HepG2 (cell line): ENCODE data around the gene DLG4. TPM values are rescaled to one million over a fixed set of nuclear protein-coding genes. Genes with fewer than 3 reads are reported as not detected.

ENCODE experiments used
- ATF7 ChIP-seq, 2 experiments: fragments of 450-650 bp in 1 of 2; sonication (generic) in 1 of 2; formaldehyde crosslinking in 1 of 2; IDR thresholded peaks; 2 replicates each; pipeline versions ENCODE4 v1.4.0 to v1.6.1; 2016 to 2020; ENCODE audit warnings: antibody characterized with exemption in 1 of 2, mild to moderate bottlenecking in 1 of 2, missing genetic modification reagents in 1 of 2
- CREB1 ChIP-seq, 2 experiments: fragments of 450-650 bp in 1 of 2; IDR thresholded peaks; 2 replicates each; pipeline ENCODE4 v1.6.1; 2016 to 2017; ENCODE audit warnings: control low read depth in 1 of 2, mild to moderate bottlenecking in 1 of 2, missing compliant biosample characterization in 1 of 2, missing genetic modification characterization in 1 of 2
- ELF3 ChIP-seq: IDR thresholded peaks from 2 replicates; pipeline ENCODE4 v1.6.1; 2016; ENCODE audit warnings: missing genetic modification reagents, missing compliant biosample characterization
- GLI4 ChIP-seq: sonication (generic); formaldehyde crosslinking; IDR thresholded peaks from 2 replicates; pipeline ENCODE4 v1.5.1; 2020; ENCODE audit warnings: missing genetic modification reagents, mild to moderate bottlenecking, moderate library complexity, borderline replicate concordance
- KLF16 ChIP-seq, 2 experiments: sonication (generic) in 1 of 2; formaldehyde crosslinking in 1 of 2; IDR thresholded peaks; 2 replicates each; pipeline versions ENCODE4 v1.6.1 to v1.8.0; 2016 to 2023; ENCODE audit warnings: missing genetic modification reagents in 2 of 2, missing compliant biosample characterization in 1 of 2
- MEF2D ChIP-seq: sonication (generic); formaldehyde crosslinking; IDR thresholded peaks from 2 replicates; pipeline ENCODE4 v1.5.1; 2020; ENCODE audit warnings: mild to moderate bottlenecking, missing genetic modification reagents
- NFATC3 ChIP-seq: sonication (generic); formaldehyde crosslinking; IDR thresholded peaks from 2 replicates; pipeline ENCODE4 v1.5.1; 2020; ENCODE audit warnings: mild to moderate bottlenecking, missing genetic modification reagents
- NPAS2 ChIP-seq: sonication (generic); formaldehyde crosslinking; IDR thresholded peaks from 2 replicates; pipeline ENCODE4 v1.8.0; 2022; ENCODE audit warnings: mild to moderate bottlenecking, missing genetic modification reagents, borderline replicate concordance
- NR2C2 ChIP-seq: sonication (generic); formaldehyde crosslinking; IDR thresholded peaks from 2 replicates; pipeline ENCODE4 v1.4.0; 2020; ENCODE audit warnings: missing genetic modification reagents, mild to moderate bottlenecking, moderate library complexity, borderline replicate concordance
- PAWR ChIP-seq: sonication (generic); formaldehyde crosslinking; IDR thresholded peaks from 2 replicates; pipeline ENCODE4 v1.4.0; 2020; ENCODE audit warnings: missing genetic modification reagents, mild to moderate bottlenecking, borderline replicate concordance
- PCBP1 ChIP-seq: fragments of 200-400 bp; formaldehyde crosslinking; IDR thresholded peaks from 2 replicates; pipeline ENCODE4 v1.6.1; 2017; ENCODE audit warnings: mild to moderate bottlenecking, low read depth, low read length, borderline replicate concordance
- RNF2 ChIP-seq: fragments of 450-650 bp; conservative IDR thresholded peaks from 2 replicates; pipeline ENCODE4 v1.6.1; 2016; ENCODE audit warnings: low read depth
- SAFB2 ChIP-seq: sonication (generic); formaldehyde crosslinking; IDR thresholded peaks from 2 replicates; pipeline ENCODE4 v1.5.1; 2020; ENCODE audit warnings: missing genetic modification reagents, low read depth, mild to moderate bottlenecking, borderline replicate concordance
- SETDB1 ChIP-seq: sonication (generic); formaldehyde crosslinking; IDR thresholded peaks from 2 replicates; pipeline ENCODE4 v1.5.1; 2020; ENCODE audit warnings: missing genetic modification reagents, mild to moderate bottlenecking, borderline replicate concordance
- SRSF4 ChIP-seq: fragments of 200-400 bp; formaldehyde crosslinking; IDR thresholded peaks from one replicate; pipeline ENCODE4 v1.6.1; 2018; ENCODE audit warnings: mild to moderate bottlenecking, low read depth, low read length, moderate library complexity; ENCODE audit not compliant: poor library complexity, severe bottlenecking
- WIZ ChIP-seq: sonication (generic); formaldehyde crosslinking; IDR thresholded peaks from 2 replicates; pipeline ENCODE4 v1.5.1; 2020; ENCODE audit warnings: mild to moderate bottlenecking, missing genetic modification reagents
- ZFX ChIP-seq: sonication (generic); formaldehyde crosslinking; IDR thresholded peaks from 2 replicates; pipeline ENCODE4 v1.4.0; 2020; ENCODE audit warnings: mild to moderate bottlenecking, low read depth, missing genetic modification reagents, moderate library complexity
- ZNF121 ChIP-seq: sonication (generic); formaldehyde crosslinking; IDR thresholded peaks from 2 replicates; pipeline ENCODE4 v1.5.0; 2020; ENCODE audit warnings: mild to moderate bottlenecking, missing genetic modification reagents
- ZNF337 ChIP-seq: sonication (generic); formaldehyde crosslinking; IDR thresholded peaks from 2 replicates; pipeline ENCODE4 v1.5.1; 2020; ENCODE audit warnings: missing genetic modification reagents, low read depth, mild to moderate bottlenecking, borderline replicate concordance
- ZNF343 ChIP-seq: sonication (generic); formaldehyde crosslinking; IDR thresholded peaks from 2 replicates; pipeline ENCODE4 v1.4.0; 2020; ENCODE audit warnings: mild to moderate bottlenecking, missing genetic modification reagents
- ZNF501 ChIP-seq: sonication (generic); formaldehyde crosslinking; IDR thresholded peaks from 2 replicates; pipeline ENCODE4 v1.5.1; 2020; ENCODE audit warnings: mild to moderate bottlenecking, moderate library complexity, missing genetic modification reagents
- ZNF569 ChIP-seq: sonication (generic); formaldehyde crosslinking; IDR thresholded peaks from 2 replicates; pipeline ENCODE4 v1.5.0; 2020; ENCODE audit warnings: mild to moderate bottlenecking, missing genetic modification reagents, moderate library complexity, borderline replicate concordance
- ZNF607 ChIP-seq: sonication (generic); formaldehyde crosslinking; IDR thresholded peaks from 2 replicates; pipeline ENCODE4 v1.5.1; 2020; ENCODE audit warnings: missing genetic modification reagents, mild to moderate bottlenecking, borderline replicate concordance
- polyA plus RNA-seq, 8 experiments: library from polyadenylated mRNA; depleted of rRNA in 3 of 8; stranded (reverse) in 7 of 8; unstranded in 1 of 8; fragments of >200 nt; fragmentation: Illumina TruSeq in 4 of 8; extraction: Trizol in 4 of 8; gene quantifications; 2 replicates each; pipeline versions ENCODE4 v1.2.1 to v1.2.3, GENCODE V29; 2011 to 2016; ENCODE audit warnings: low read depth in 4 of 8, missing spikeins in 1 of 8, mixed read lengths in 1 of 8; ENCODE audit not compliant: insufficient read depth in 1 of 8
- total RNA-seq, 5 experiments: library from RNA; depleted of rRNA; stranded (reverse); fragments of >200 nt; fragmentation: Illumina TruSeq; extraction: Trizol; gene quantifications; 2 replicates each; pipeline ENCODE4 v1.2.3, GENCODE V29; 2016; ENCODE audit warnings: low read depth in 1 of 5
- TF ChIP-seq, protein P1 (sequence below): sonication (generic); formaldehyde crosslinking; IDR thresholded peaks from 2 replicates; pipeline ENCODE4 v1.5.0; 2020; ENCODE audit warnings: mild to moderate bottlenecking, missing genetic modification reagents, moderate library complexity
- TF ChIP-seq, protein P2 (sequence below): sonication (generic); formaldehyde crosslinking; IDR thresholded peaks from 2 replicates; pipeline ENCODE4 v1.4.0; 2020; ENCODE audit warnings: mild to moderate bottlenecking, missing genetic modification reagents
- TF ChIP-seq, protein P3 (sequence below): sonication (generic); formaldehyde crosslinking; IDR thresholded peaks from 2 replicates; pipeline ENCODE4 v1.5.1; 2020; ENCODE audit warnings: mild to moderate bottlenecking, moderate library complexity, missing genetic modification reagents

DLG4 gene
- total and polyA plus RNA-seq, 2 of the 13 experiments (the other 11 are each of a cell fraction or from before 2014, with no cell fraction given) = 0.71 to 4.3 TPM

DNA sequence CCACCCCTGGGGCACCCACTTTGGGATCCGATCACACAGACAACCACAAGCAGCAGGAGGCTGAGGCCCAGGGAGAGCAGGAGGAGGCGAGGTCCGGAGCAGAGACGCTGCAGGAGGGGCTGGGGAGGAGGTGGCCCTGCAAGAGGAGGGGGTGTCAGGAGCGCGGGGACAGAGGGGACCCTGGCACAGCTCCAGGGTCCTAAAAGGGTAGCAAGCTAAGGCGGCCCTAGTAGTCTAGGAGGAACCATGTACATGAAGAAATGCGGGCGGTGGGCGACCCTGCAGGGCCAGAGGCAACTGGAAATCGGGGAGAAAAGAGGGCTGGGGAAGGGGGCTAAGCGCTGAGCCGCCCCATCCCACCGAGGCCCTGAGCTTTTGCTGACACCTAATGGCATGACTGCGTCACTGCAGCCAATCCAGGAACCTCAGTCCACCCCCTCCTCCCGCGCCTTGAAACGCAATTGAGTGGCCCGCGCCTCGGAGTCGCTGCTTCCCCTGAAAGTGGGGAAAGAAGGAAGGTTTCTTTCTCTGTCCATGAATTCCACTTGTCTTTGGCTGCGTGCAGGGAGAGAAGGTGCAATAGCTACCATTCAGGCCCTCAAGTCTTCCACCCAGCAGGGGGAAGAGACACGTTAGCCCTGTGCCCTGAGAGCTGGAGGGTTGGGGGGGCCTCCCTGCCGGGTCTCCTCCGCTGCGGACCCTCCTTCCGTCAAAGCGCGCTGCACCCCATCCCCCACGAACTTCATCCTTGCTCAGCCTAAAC, 42.3 kb downstream of the DLG4 start (continued):
- TF ChIP-seq, protein P1, sequence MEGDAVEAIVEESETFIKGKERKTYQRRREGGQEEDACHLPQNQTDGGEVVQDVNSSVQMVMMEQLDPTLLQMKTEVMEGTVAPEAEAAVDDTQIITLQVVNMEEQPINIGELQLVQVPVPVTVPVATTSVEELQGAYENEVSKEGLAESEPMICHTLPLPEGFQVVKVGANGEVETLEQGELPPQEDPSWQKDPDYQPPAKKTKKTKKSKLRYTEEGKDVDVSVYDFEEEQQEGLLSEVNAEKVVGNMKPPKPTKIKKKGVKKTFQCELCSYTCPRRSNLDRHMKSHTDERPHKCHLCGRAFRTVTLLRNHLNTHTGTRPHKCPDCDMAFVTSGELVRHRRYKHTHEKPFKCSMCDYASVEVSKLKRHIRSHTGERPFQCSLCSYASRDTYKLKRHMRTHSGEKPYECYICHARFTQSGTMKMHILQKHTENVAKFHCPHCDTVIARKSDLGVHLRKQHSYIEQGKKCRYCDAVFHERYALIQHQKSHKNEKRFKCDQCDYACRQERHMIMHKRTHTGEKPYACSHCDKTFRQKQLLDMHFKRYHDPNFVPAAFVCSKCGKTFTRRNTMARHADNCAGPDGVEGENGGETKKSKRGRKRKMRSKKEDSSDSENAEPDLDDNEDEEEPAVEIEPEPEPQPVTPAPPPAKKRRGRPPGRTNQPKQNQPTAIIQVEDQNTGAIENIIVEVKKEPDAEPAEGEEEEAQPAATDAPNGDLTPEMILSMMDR (CRISPR knock-in tag) = peak; percentile 90
- TF ChIP-seq, protein P2, sequence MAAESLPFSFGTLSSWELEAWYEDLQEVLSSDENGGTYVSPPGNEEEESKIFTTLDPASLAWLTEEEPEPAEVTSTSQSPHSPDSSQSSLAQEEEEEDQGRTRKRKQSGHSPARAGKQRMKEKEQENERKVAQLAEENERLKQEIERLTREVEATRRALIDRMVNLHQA (CRISPR knock-in tag) = no peak
- TF ChIP-seq PAWR (CRISPR knock-in tag) (no peak), ZNF501 (CRISPR knock-in tag) (peak; percentile 79), PCBP1 (peak; percentile 59), RNF2 (no peak), ZNF607 (CRISPR knock-in tag) (0 out of 2 replicates have a peak, but pooled peaks have one; percentile 31), ZNF343 (CRISPR knock-in tag) (no peak), WIZ (CRISPR knock-in tag) (0 out of 2 replicates have a peak, but pooled peaks have one; percentile 21), ZNF121 (CRISPR knock-in tag) (no peak), MEF2D (CRISPR knock-in tag) (no peak), NR2C2 (CRISPR knock-in tag) (0 out of 2 replicates have a peak, but pooled peaks have one; percentile 16), SETDB1 (CRISPR knock-in tag) (no peak), ATF7 (IDR thresholded peaks at IDR 0.05) (no peak), ATF7 (CRISPR knock-in tag; IDR thresholded peaks at IDR 0.05) (no peak), ZNF337 (no peak), NFATC3 (CRISPR knock-in tag) (no peak), KLF16 (CRISPR knock-in tag; IDR thresholded peaks at IDR 0.05) (no peak), ZFX (CRISPR knock-in tag) (0 out of 2 replicates have a peak, but pooled peaks have one; percentile 26), NPAS2 (CRISPR knock-in tag) (no peak), SRSF4 (no peak), ELF3 (CRISPR knock-in tag) (peak; percentile 59; the same call in 1 of the 2 replicates), SAFB2 (CRISPR knock-in tag) (no peak), GLI4 (no peak), ZNF569 (CRISPR knock-in tag) (no peak), CREB1 (IDR thresholded peaks at IDR 0.05) (peak; percentile 40; the same call in 1 of the 2 replicates), CREB1 (CRISPR knock-in tag; IDR thresholded peaks at IDR 0.05) (no peak)
- TF ChIP-seq, protein P3, sequence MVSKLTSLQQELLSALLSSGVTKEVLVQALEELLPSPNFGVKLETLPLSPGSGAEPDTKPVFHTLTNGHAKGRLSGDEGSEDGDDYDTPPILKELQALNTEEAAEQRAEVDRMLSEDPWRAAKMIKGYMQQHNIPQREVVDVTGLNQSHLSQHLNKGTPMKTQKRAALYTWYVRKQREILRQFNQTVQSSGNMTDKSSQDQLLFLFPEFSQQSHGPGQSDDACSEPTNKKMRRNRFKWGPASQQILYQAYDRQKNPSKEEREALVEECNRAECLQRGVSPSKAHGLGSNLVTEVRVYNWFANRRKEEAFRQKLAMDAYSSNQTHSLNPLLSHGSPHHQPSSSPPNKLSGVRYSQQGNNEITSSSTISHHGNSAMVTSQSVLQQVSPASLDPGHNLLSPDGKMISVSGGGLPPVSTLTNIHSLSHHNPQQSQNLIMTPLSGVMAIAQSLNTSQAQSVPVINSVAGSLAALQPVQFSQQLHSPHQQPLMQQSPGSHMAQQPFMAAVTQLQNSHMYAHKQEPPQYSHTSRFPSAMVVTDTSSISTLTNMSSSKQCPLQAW (CRISPR knock-in tag) = 0 out of 2 replicates have a peak, but pooled peaks have one; percentile 27
